GM19351 (cell line): Measurements from ENCODE around the gene ADAMTS15.
"Not testable (repeated sequence)": the region's sequence is repeated elsewhere in the genome, so short reads cannot be mapped to it uniquely, and the experiment has no call there.

ENCODE experiments used
- ATAC-seq: cut with Tn5 transposase; IDR thresholded peaks from one replicate; pipeline ENCODE4 v1.9.1; 2021; ENCODE audit warnings: mild to moderate bottlenecking, moderate library complexity; ENCODE audit not compliant: unreplicated experiment

The ADAMTS15 gene

GRCh38 chr11:130435671-130436070 lies 12.8 kb upstream of the ADAMTS15 start:
- ATAC-seq: no peak

- ATAC-seq: no peak
These were observed 12.3 kb upstream of the ADAMTS15 start for GRCh38 chr11:130436171-130436570.

- ATAC-seq: no peak
These were observed 10.6 kb upstream of the ADAMTS15 start for GRCh38 chr11:130437848-130438247.

GRCh38 chr11:130438401-130439159 lies 9.9 kb upstream of the ADAMTS15 start:
- not testable (repeated sequence) for ATAC-seq

- no peak for ATAC-seq
These were observed 9.3 kb upstream of the ADAMTS15 start for GRCh38 chr11:130439160-130439519.

- no peak for ATAC-seq
These were observed 8.6 kb upstream of the ADAMTS15 start for GRCh38 chr11:130439876-130440275.

- no peak for ATAC-seq
These were observed 6.7 kb upstream of the ADAMTS15 start for GRCh38 chr11:130441719-130442118.

GRCh38 chr11:130442737-130443136 lies 5.7 kb upstream of the ADAMTS15 start:
- ATAC-seq: no peak

GRCh38 chr11:130445788-130446187 lies 2.7 kb upstream of the ADAMTS15 start:
- no peak for ATAC-seq

GRCh38 chr11:130448039-130448415 lies 418 bp upstream of the ADAMTS15 start:
- ATAC-seq: no peak

- ATAC-seq: no peak
These were observed 1.0 kb downstream of the ADAMTS15 start for GRCh38 chr11:130449310-130449990.

GRCh38 chr11:130449996-130450769 lies 1.7 kb downstream of the ADAMTS15 start:
- ATAC-seq: no peak

- no peak for ATAC-seq
These were observed 3.0 kb downstream of the ADAMTS15 start for GRCh38 chr11:130451231-130452019.

GRCh38 chr11:130452176-130452575 lies 3.7 kb downstream of the ADAMTS15 start:
- ATAC-seq: no peak

- no peak for ATAC-seq
These were observed 4.5 kb downstream of the ADAMTS15 start for GRCh38 chr11:130452940-130453339.

- ATAC-seq: no peak
These were observed 6.2 kb downstream of the ADAMTS15 start for GRCh38 chr11:130454491-130455252.

- no peak for ATAC-seq
These were observed 7.2 kb downstream of the ADAMTS15 start for GRCh38 chr11:130455483-130456127.

- ATAC-seq: no peak
These were observed 7.8 kb downstream of the ADAMTS15 start for GRCh38 chr11:130456286-130456685.

- ATAC-seq: no peak
These were observed 9.4 kb downstream of the ADAMTS15 start for GRCh38 chr11:130457623-130458409.
